Measurements from ENCODE around the gene FAN1.

DNA sequence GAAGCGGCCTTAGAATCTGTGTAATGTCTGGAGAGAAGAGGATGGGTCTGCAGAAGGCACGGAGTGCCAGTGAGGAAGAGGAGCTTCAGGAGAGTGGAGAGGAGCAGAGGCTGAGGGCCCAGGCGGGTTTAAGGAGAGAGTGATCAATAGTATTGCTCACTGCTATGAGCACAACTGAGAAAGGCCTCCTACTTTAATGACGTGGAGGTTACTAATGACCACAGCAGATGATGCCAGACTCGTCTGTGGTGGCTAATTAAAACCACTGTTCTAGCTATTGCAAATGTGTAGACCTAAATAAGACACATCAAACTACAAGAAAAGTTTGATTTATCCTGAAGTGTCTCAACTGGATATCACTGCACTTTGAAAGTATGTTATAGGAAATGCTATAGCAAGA lies 54.5 kb downstream of the FAN1 start:
- TF ChIP-seq KLF6 (CRISPR knock-in tag; IDR thresholded peaks at IDR 0.05; ENCODE audit: borderline replicate concordance) (no peak), POLR2A (conservative IDR thresholded peaks at IDR 0.05) (no peak), KLF10 (CRISPR knock-in tag; IDR thresholded peaks at IDR 0.05) (no peak), EGR1 (conservative IDR thresholded peaks at IDR 0.05) (no peak), ELF1 (tag; IDR thresholded peaks at IDR 0.05) (no peak), MYC (IDR thresholded peaks at IDR 0.05; ENCODE audit: low read depth, low read length) (no peak), MYC (CRISPR knock-in tag; IDR thresholded peaks at IDR 0.05; ENCODE audit: borderline replicate concordance, low read depth) (no peak), EP300 (IDR thresholded peaks at IDR 0.05; ENCODE audit: low read length) (no peak)
- TF ChIP-seq, protein P1, sequence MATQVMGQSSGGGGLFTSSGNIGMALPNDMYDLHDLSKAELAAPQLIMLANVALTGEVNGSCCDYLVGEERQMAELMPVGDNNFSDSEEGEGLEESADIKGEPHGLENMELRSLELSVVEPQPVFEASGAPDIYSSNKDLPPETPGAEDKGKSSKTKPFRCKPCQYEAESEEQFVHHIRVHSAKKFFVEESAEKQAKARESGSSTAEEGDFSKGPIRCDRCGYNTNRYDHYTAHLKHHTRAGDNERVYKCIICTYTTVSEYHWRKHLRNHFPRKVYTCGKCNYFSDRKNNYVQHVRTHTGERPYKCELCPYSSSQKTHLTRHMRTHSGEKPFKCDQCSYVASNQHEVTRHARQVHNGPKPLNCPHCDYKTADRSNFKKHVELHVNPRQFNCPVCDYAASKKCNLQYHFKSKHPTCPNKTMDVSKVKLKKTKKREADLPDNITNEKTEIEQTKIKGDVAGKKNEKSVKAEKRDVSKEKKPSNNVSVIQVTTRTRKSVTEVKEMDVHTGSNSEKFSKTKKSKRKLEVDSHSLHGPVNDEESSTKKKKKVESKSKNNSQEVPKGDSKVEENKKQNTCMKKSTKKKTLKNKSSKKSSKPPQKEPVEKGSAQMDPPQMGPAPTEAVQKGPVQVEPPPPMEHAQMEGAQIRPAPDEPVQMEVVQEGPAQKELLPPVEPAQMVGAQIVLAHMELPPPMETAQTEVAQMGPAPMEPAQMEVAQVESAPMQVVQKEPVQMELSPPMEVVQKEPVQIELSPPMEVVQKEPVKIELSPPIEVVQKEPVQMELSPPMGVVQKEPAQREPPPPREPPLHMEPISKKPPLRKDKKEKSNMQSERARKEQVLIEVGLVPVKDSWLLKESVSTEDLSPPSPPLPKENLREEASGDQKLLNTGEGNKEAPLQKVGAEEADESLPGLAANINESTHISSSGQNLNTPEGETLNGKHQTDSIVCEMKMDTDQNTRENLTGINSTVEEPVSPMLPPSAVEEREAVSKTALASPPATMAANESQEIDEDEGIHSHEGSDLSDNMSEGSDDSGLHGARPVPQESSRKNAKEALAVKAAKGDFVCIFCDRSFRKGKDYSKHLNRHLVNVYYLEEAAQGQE (IDR thresholded peaks at IDR 0.05; ENCODE audit: borderline replicate concordance) = no peak
- TF ChIP-seq, protein P1 (CRISPR knock-in tag; IDR thresholded peaks at IDR 0.05; ENCODE audit: low read depth) = no peak
- TF ChIP-seq, protein P2, sequence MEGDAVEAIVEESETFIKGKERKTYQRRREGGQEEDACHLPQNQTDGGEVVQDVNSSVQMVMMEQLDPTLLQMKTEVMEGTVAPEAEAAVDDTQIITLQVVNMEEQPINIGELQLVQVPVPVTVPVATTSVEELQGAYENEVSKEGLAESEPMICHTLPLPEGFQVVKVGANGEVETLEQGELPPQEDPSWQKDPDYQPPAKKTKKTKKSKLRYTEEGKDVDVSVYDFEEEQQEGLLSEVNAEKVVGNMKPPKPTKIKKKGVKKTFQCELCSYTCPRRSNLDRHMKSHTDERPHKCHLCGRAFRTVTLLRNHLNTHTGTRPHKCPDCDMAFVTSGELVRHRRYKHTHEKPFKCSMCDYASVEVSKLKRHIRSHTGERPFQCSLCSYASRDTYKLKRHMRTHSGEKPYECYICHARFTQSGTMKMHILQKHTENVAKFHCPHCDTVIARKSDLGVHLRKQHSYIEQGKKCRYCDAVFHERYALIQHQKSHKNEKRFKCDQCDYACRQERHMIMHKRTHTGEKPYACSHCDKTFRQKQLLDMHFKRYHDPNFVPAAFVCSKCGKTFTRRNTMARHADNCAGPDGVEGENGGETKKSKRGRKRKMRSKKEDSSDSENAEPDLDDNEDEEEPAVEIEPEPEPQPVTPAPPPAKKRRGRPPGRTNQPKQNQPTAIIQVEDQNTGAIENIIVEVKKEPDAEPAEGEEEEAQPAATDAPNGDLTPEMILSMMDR (IDR thresholded peaks at IDR 0.05 in 2 of 3, conservative IDR thresholded peaks at IDR 0.05 in 1 of 3; ENCODE audit: insufficient read depth in 2 of 3, low read depth in 1 of 3, low read length in 3 of 3) = no peak
- TF ChIP-seq, protein P3, sequence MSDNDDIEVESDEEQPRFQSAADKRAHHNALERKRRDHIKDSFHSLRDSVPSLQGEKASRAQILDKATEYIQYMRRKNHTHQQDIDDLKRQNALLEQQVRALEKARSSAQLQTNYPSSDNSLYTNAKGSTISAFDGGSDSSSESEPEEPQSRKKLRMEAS (CRISPR knock-in tag; IDR thresholded peaks at IDR 0.05) = no peak
- TF ChIP-seq, protein P4, sequence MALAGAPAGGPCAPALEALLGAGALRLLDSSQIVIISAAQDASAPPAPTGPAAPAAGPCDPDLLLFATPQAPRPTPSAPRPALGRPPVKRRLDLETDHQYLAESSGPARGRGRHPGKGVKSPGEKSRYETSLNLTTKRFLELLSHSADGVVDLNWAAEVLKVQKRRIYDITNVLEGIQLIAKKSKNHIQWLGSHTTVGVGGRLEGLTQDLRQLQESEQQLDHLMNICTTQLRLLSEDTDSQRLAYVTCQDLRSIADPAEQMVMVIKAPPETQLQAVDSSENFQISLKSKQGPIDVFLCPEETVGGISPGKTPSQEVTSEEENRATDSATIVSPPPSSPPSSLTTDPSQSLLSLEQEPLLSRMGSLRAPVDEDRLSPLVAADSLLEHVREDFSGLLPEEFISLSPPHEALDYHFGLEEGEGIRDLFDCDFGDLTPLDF (CRISPR knock-in tag; IDR thresholded peaks at IDR 0.05) = no peak
- TF ChIP-seq, protein P5, sequence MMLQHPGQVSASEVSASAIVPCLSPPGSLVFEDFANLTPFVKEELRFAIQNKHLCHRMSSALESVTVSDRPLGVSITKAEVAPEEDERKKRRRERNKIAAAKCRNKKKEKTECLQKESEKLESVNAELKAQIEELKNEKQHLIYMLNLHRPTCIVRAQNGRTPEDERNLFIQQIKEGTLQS (IDR thresholded peaks at IDR 0.05) = no peak
- TF ChIP-seq, protein P5 (CRISPR knock-in tag; conservative IDR thresholded peaks at IDR 0.05) = no peak
- TF ChIP-seq, protein P6, sequence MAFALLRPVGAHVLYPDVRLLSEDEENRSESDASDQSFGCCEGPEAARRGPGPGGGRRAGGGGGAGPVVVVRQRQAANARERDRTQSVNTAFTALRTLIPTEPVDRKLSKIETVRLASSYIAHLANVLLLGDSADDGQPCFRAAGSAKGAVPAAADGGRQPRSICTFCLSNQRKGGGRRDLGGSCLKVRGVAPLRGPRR (CRISPR knock-in tag; IDR thresholded peaks at IDR 0.05) = no peak
